ENCODE results near the gene OGG1. TPM values are rescaled to one million over a fixed set of nuclear protein-coding genes. Genes with fewer than 3 reads are reported as not detected.

The OGG1 gene
- total and polyA plus RNA-seq, 12 donors, result 13.3 to 34.9 (median 21.9) TPM

DNA sequence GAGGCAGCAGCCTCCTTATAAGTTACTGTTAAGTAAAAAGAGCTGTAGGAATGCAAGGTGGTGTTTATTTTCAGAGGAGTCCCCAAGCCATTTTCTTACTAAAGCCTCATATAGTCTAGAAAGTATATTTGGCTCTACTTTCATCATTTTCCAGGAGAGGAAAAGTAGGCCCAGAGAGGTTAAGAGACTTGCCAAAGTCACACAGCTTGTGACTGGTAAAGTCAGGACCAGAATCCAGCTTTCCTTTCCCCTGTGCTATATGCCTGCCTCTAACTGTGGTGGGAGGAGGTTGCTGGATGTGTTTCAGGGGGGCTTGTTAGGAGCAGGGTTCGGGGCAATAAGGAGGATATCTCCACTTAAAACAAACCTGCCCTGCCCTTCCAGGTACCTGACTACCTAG is 7.2 kb upstream of the OGG1 start:
- 96 to 100% methylated on average over 1 of the region's 1 CpG; no CpG with 5 or more reads in 2 of the 4 donors for WGBS, 4 donors
- Histone ChIP-seq H3K4me3 (no peak overlapping the region), H3K4me1 (replicated peaks in 1 of 2) (peaks cover 0 to 5% of the 10 kb centered on the region in 2 donors), H3K9me3 (replicated peaks in 1 of 3) (no peaks in the 10 kb centered on the region), H3K27ac (no peak overlapping the region), H3K27me3 (no peaks in the 10 kb centered on the region), H3K36me3 (replicated peaks in 1 of 2) (peaks cover 0 to 100% of the 10 kb centered on the region in 2 donors)
- TF ChIP-seq CTCF (IDR thresholded peaks at IDR 0.05) (no peak), POLR2A (IDR thresholded peaks at IDR 0.05) (no peak)
- intact Hi-C loops (cut with DNase I), result no loop called here
- DNase-seq, result no peak

GRCh38 chr3:9743548-9743947 is 6.2 kb upstream of the OGG1 start:
- H3K36me3 ChIP-seq (replicated peaks in 1 of 2), result peaks cover 0 to 95% of the 10 kb centered on the region in 2 donors
- no peak overlapping the region for H3K27ac ChIP-seq
- no peaks in the 10 kb centered on the region for H3K4me1 ChIP-seq (replicated peaks in 1 of 2)
- H3K9me3 ChIP-seq (replicated peaks in 1 of 3), result no peaks in the 10 kb centered on the region
- no peak overlapping the region for H3K4me3 ChIP-seq
- intact Hi-C loops (cut with DNase I), result no loop called here
- no peaks in the 10 kb centered on the region for H3K27me3 ChIP-seq
- 93 to 95% (median 93%) methylated on average over 17 to 18 of the region's 18 CpGs for WGBS, 4 donors
- DNase-seq, result no peak
- TF ChIP-seq POLR2A (IDR thresholded peaks at IDR 0.05), result no peak
- TF ChIP-seq CTCF (IDR thresholded peaks at IDR 0.05), result no peak

DNA sequence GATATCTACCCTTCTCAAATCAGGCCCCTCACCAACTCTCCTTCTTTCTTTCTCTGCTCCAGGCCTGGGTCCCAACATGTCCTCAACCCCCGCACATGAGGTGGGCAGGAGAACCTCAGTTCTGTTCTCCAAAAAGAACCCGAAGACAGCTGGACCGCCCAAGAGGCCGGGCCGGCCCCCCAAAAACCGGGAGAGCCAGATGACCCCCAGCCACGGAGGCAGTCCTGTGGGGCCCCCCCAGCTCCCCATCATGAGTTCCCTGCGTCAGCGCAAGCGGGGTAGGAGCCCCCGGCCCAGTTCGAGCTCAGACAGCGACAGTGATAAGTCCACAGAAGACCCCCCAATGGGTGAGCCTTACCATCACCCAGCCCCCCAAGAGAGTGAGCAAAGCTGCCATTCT is 5.6 kb upstream of the OGG1 start:
- Histone ChIP-seq H3K36me3 (replicated peaks in 1 of 2) (peaks cover 0 to 89% of the 10 kb centered on the region in 2 donors), H3K27ac (no peak overlapping the region), H3K9me3 (replicated peaks in 1 of 3) (no peaks in the 10 kb centered on the region), H3K27me3 (no peaks in the 10 kb centered on the region), H3K4me1 (replicated peaks in 1 of 2) (peaks cover 4 to 5% of the 10 kb centered on the region in 2 donors), H3K4me3 (no peak overlapping the region)
- no peak for DNase-seq
- intact Hi-C loops (cut with DNase I), result no loop called here
- 94 to 97% (median 95%) methylated on average over 10 to 13 of the region's 13 CpGs for WGBS, 4 donors
- TF ChIP-seq POLR2A (IDR thresholded peaks at IDR 0.05), result no peak
- TF ChIP-seq CTCF (IDR thresholded peaks at IDR 0.05), result no peak

DNA sequence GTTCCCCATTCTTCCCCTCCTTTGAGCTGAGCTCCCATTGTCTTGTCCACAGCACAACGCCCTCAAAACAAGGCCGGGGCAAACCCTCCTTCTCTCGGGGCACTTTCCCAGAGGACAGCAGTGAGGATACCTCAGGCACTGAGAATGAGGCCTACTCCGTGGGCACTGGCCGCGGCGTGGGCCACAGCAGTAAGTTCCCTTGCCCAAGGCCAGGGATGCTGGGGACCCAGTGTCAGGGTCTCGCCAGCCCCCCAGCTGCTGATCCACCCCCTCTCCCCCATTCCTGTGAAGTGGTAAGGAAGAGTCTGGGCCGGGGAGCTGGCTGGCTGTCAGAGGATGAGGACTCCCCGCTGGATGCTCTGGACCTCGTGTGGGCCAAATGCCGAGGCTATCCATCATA is 4.2 kb upstream of the OGG1 start:
- intact Hi-C loops (cut with DNase I), result no loop called here
- Histone ChIP-seq H3K4me3 (no peak overlapping the region), H3K9me3 (replicated peaks in 1 of 3) (no peaks in the 10 kb centered on the region), H3K4me1 (replicated peaks in 1 of 2) (peaks cover 9 to 11% of the 10 kb centered on the region in 2 donors), H3K27me3 (no peaks in the 10 kb centered on the region), H3K27ac (no peak overlapping the region), H3K36me3 (replicated peaks in 1 of 2) (peaks cover 0 to 75% of the 10 kb centered on the region in 2 donors)
- DNase-seq, result no peak
- WGBS, 4 donors, result 89 to 94% (median 90%) methylated on average over 3 to 12 of the region's 12 CpGs
- no peak for TF ChIP-seq POLR2A (IDR thresholded peaks at IDR 0.05)
- no peak for TF ChIP-seq CTCF (IDR thresholded peaks at IDR 0.05)

Measured in adrenal gland (tissue), 12 donors.